ENCODE measurements around the gene PCDHGB1.
"Not testable (repeated sequence)": the region's sequence is repeated elsewhere in the genome, so short reads cannot be mapped to it uniquely, and the experiment has no call there.

Gene PCDHGB1

GRCh38 chr5:141346017-141346416 is 3.9 kb upstream of the PCDHGB1 start:
- not testable (repeated sequence) for DNase-seq (ENCODE audit: low read depth in 2 of 2)

- no peak for DNase-seq (ENCODE audit: low read depth in 2 of 2)
These were observed 1.7 kb downstream of the PCDHGB1 start for GRCh38 chr5:141351591-141351990.

GRCh38 chr5:141354900-141355469 is 5.1 kb downstream of the PCDHGB1 start, which contains the start of gene PCDHGA4:
Gene PCDHGA4 (plus strand): TSS chr5:141355021. CDS start chr5:141355108, 87 bp downstream.
- no peak for DNase-seq (ENCODE audit: low read depth in 2 of 2)

DNA sequence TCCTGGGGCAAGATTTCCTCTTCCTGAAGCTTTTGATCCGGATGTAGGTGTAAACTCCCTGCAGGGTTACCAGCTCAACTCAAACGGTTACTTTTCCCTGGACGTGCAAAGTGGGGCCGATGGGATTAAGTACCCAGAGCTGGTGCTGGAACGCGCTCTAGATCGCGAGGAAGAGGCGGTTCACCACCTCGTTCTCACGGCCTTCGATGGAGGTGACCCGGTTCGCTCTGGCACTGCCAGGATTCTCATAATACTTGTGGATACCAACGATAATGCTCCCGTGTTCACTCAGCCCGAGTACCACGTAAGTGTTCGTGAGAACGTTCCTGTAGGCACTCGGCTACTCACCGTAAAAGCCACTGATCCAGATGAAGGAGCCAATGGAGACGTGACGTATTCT is 5.7 kb downstream of the PCDHGB1 start:
- DNase-seq (ENCODE audit: low read depth in 2 of 2) = no peak

DNA sequence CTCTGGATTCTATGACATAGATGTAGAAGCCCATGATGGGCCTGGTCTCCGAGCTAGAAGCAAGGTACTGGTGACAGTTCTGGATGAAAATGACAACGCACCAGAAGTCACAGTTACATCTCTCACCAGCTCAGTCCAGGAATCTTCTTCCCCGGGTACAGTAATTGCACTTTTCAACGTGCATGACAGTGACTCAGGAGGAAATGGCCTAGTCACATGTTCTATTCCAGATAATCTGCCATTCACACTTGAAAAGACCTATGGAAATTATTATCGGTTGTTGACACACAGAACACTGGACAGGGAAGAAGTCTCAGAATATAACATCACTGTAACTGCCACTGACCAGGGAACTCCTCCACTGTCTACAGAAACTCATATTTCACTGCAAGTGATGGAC is 6.2 kb downstream of the PCDHGB1 start:
- DNase-seq (ENCODE audit: low read depth in 2 of 2) = no peak

- DNase-seq (ENCODE audit: low read depth in 2 of 2) = no peak
These were observed 7.1 kb downstream of the PCDHGB1 start for GRCh38 chr5:141356950-141357349.

GRCh38 chr5:141359790-141360426 is 10.0 kb downstream of the PCDHGB1 start, which contains the start of gene PCDHGB2:
Gene PCDHGB2 (plus strand): TSS chr5:141359994. CDS start chr5:141360136, 142 bp downstream.
- no peak for DNase-seq (ENCODE audit: low read depth in 2 of 2)

DNA sequence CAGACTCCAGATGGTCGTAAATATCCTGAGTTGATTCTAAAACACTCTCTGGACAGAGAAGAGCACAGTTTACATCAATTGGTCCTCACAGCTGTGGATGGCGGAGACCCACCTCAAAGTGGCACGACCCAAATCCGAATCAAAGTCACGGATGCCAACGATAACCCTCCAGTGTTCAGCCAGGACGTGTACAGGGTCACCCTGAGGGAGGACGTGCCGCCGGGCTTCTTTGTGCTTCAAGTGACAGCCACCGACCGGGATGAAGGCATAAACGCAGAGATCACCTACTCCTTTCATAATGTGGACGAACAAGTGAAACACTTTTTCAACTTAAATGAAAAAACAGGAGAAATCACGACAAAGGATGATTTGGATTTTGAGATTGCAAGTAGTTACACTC is 10.8 kb downstream of the PCDHGB1 start:
- DNase-seq (ENCODE audit: low read depth in 2 of 2) = no peak

DNA sequence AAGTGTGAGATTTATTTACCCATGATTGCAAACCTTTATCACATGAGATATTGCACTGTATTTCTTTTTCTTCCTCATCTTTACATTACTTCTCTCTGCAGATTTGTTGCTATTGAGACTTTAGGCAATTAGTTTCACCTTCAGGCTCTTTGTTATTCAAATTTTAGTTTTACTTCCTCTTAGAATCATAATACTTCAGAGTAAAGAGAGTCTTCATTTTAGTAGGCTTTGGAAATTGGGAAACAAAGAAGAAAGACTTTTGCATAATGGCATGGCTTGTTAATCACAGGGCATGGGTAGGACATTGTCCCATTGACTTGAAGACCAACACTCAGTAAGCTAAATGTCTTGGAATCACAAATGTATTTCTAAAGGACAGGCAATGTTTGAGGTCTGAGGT is 12.8 kb downstream of the PCDHGB1 start:
- DNase-seq (ENCODE audit: low read depth in 2 of 2) = no peak

DNA sequence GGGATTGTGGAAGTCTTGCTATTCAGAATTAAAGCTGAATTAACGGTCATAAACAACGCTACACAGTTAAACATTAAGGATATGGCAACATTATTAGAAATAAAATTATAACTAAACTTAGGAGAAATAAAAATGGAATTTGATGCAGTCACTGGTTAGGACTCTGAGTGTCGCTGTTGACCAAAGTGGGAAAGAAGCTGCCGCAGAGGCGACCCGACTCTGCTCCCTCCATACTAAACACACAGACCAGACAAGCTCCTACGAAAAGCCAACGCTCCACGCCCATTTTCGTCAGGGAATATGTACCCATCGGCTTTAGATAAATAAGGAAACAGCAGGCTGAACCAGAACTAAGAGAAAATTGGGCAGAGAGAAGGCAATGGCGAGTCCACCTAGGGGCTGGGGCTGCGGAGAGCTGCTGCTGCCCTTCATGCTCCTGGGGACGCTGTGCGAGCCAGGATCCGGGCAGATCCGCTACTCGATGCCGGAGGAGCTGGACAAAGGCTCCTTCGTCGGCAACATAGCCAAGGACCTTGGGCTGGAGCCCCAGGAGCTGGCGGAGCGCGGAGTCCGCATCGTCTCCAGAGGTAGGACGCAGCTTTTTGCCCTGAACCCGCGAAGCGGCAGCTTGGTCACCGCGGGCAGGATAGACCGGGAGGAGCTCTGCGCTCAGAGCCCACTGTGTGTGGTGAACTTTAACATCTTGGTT is 14.2 kb downstream of the PCDHGB1 start, which contains the start of gene PCDHGA5:
Gene PCDHGA5, plus strand, starts transcription at position 211 of the 709 bp plus-strand sequence. Its CDS starts 169 bp downstream, at position 380.
- DNase-seq (ENCODE audit: low read depth in 2 of 2) = no peak

DNA sequence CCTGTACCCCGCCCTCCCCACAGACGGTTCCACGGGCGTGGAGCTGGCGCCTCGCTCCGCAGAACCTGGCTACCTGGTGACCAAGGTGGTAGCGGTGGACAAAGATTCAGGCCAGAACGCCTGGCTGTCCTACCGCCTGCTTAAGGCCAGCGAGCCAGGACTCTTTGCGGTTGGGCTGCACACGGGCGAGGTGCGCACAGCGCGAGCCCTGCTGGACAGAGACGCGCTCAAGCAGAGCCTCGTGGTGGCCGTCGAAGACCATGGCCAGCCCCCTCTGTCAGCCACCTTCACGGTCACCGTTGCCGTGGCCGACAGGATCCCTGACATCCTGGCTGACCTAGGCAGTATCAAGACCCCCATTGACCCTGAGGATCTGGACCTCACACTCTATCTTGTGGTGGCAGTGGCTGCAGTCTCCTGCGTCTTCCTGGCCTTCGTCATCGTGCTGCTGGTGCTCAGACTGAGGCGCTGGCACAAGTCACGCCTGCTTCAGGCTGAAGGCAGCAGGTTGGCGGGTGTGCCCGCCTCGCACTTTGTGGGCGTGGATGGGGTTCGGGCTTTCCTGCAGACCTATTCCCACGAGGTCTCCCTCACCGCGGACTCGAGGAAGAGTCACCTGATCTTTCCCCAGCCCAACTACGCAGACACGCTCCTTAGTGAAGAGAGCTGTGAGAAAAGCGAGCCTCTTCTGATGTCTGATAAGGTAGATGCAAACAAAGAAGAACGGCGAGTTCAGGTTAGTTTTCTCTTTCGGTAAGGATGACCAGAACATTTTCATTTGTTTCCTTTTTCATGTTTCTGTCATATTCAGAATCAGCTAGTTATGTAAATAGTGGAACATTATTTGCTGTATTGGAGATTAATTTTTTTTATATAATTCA is 16.4 kb downstream of the PCDHGB1 start:
- DNase-seq (ENCODE audit: low read depth in 2 of 2) = no peak

DNA sequence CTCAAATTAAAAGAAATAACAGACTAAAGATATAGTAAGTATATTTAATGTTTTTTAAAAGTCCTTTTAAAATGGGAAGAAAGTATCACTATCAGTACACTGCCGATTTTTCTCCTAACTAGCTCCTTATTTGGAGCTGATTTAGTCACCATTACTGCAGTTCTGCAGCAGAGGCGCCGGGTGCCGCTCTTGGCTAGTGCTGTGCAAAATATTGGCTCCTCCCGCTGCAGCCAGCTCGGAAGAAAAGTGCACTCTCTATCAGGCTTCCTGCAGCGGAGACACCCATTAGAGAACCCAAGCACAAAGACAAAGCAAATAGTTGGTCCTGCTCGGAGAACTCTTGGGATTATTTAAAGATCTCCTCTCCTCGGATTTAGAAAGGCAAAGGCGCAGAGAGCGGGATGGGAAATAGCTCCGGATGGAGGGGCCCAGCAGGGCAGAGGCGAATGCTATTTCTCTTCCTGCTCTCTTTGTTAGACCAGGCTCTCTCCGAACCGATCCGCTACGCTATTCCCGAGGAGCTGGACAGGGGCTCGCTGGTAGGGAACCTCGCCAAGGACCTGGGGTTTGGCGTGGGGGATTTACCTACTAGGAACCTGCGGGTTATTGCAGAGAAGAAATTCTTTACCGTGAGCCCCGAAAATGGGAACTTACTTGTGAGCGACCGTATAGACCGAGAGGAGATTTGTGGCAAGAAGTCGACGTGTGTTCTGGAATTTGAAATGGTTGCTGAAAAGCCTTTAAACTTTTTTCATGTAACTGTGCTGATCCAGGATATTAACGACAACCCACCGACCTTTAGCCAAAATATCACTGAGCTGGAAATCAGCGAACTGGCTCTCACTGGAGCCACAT is 20.3 kb downstream of the PCDHGB1 start, which contains the start of gene PCDHGB3:
Gene PCDHGB3, plus strand, starts transcription at position 249 of the 855 bp plus-strand sequence. Its CDS starts 153 bp downstream, at position 402.
- DNase-seq (ENCODE audit: low read depth in 2 of 2) = no peak

GRCh38 chr5:141371572-141372475 is 21.9 kb downstream of the PCDHGB1 start:
- DNase-seq (ENCODE audit: low read depth in 2 of 2) = no peak

- DNase-seq (ENCODE audit: low read depth in 2 of 2) = no peak
These were observed 23.9 kb downstream of the PCDHGB1 start, which contains the start of gene PCDHGA6 for GRCh38 chr5:141373673-141374317. Gene PCDHGA6 (plus strand): TSS chr5:141373891. CDS start chr5:141374084, 193 bp downstream.

GRCh38 chr5:141374627-141375026 is 24.7 kb downstream of the PCDHGB1 start:
- no peak for DNase-seq (ENCODE audit: low read depth in 2 of 2)

- not testable (repeated sequence) for DNase-seq (ENCODE audit: low read depth in 2 of 2)
These were observed 25.7 kb downstream of the PCDHGB1 start for GRCh38 chr5:141375444-141376155.

GRCh38 chr5:141382469-141383294 is 32.8 kb downstream of the PCDHGB1 start, which contains the start of gene PCDHGA7:
Gene PCDHGA7 (plus strand): TSS chr5:141382742. CDS start chr5:141382900, 158 bp downstream.
- DNase-seq (ENCODE audit: low read depth in 2 of 2) = no peak

All from stimulated activated CD8-positive, alpha-beta memory T cell treated with anti-CD3 and anti-CD28 coated beads, Interleukin-15, amount 100 ng/mL, for 4 hours (primary cell).